Measurements from ENCODE around the gene ERBB4.

- TF ChIP-seq CTCF (IDR thresholded peaks at IDR 0.05): no peak
- no peak for TF ChIP-seq USF2 (IDR thresholded peaks at IDR 0.05; ENCODE audit: borderline replicate concordance, low read depth, low read length)
- no peak for TF ChIP-seq MAX (IDR thresholded peaks at IDR 0.05; ENCODE audit: low read depth)
- TF ChIP-seq ZBTB33 (IDR thresholded peaks at IDR 0.05; ENCODE audit: borderline replicate concordance, low read depth): no peak
Measured at GRCh38 chr2:211405036-211405435, 1133.6 kb downstream of the ERBB4 start.

Measured in SK-N-SH (cell line).